HG02840 (cell line): Measurements from ENCODE around the gene RPSA.
"Not testable (repeated sequence)": the region's sequence is repeated elsewhere in the genome, so short reads cannot be mapped to it uniquely, and the experiment has no call there.

ENCODE experiments used
- ATAC-seq: cut with Tn5 transposase; IDR thresholded peaks from one replicate; pipeline ENCODE4 v1.9.1; 2021; ENCODE audit warnings: mild to moderate bottlenecking, moderate library complexity, moderate number of reproducible peaks; ENCODE audit not compliant: unreplicated experiment, low FRiP score

RPSA gene

DNA sequence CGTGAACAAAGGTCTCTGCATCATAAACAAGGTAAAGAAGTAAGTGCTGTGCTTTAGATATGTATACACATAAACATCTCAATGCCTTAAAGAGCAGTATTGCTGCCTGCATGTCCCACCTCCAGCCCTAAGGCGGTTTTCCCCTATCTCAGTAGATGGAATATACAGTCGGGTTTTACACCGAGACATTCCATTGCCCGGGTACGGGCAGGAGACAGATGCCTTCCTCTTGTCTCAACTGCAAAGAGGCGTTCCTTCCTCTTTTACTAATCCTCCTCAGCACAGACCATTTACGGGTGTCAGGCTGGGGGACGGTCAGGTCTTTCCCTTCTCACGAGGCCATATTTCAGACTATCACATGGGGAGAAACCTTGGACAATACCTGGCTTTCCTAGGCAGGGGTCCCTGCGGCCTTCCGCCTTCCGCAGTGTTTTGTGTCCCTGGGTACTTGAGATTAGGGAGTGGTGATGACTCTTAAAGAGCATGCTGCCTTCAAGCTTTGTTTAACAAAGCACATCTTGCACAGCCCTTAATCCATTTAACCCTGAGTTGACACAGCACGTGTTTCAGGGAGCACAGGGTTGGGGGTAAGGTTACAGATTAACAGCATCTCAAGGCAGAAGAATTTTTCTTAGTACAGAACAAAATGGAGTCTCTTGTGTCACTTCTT, 12.2 kb downstream of the RPSA start:
- ATAC-seq, result not testable (repeated sequence)

DNA sequence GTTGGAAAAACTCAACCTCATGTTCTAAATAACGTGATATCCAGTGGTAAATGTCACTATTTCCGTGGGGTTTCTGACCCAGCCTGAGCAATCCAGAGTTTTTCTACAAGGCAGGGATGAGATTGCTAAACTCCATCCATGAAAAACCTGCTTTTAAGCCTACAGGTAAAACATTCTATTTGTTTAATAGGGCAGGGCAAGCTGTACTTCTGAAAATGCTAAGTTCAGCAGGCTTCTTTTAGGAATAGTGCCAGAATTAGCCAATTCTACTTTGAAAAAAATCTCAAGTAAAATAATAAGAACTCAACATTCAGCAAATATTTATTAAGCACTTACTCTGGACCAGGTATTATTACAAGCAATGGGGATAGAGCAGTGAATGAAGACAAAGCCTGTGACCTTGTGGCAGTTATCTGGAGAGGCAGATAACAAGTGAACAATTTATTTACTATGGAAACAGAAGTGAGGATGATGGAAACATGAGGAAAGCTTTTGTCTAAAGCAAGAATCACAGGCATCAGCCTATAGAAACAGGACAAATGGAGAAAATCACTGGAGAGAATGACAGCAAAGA, 13.3 kb downstream of the RPSA start:
- ATAC-seq, result no peak

DNA sequence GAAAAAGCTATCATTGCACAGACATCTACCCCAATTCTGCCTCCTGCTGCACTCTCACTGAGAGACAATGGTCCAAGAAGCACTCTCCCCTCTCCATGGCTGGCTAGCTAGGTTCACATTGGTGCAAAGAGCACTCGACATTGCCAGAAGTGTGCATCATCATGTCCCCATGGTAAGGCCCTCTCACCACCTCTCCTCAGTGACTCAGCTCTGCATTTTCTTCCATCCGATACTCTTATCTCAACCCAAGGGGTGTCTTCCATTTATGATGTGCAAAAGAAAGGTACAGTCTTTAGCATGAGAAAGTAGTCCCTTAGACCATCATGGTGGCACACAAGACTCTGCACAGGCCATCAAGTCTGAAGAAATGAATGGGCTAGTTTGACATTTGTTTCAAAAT, 14.0 kb downstream of the RPSA start:
- no peak for ATAC-seq

DNA sequence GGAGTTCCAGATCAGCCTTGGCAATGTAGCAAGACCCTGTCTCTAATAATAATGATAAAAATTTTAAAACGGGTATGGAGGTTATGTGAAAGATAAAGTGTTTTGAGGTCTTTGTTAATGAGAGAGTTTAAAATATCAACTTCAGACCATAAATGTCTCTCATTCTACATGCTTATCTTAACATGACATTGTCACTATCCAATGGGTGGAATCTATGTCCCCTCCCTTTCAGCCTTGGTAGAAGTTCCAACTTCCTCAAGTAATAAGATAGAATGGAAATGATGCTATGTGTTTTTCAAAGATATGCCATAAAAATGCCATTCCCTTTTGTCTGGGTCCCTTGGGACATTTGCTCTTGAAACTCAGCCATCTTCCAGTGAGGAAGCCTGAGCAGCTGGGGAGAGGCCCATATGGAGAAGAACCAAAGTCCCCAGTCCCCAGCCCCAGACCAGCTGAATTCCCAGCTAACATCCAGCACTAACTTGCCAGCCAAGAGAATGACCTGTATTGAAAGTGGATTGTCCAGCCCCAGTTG, 17.0 kb downstream of the RPSA start:
- no peak for ATAC-seq

DNA sequence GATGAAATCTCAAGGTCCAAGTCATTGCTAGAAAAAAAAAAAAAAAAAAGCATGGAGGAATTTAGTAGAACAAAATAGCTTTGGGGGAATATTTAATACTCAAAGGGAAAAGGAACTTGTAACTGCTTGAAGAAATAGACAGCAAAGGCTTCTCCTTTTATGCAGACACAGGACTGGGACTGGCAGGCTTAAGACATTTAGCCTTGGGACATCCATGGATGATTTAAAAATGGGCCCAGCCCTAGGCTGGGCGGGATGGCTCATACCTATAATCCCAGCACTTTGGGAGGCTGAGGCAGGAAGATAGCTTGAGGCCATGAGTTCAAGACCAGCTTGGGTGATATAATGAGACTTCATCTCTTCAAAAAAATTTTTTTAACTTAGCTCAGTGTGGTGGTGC, 19.8 kb downstream of the RPSA start:
- no peak for ATAC-seq

DNA sequence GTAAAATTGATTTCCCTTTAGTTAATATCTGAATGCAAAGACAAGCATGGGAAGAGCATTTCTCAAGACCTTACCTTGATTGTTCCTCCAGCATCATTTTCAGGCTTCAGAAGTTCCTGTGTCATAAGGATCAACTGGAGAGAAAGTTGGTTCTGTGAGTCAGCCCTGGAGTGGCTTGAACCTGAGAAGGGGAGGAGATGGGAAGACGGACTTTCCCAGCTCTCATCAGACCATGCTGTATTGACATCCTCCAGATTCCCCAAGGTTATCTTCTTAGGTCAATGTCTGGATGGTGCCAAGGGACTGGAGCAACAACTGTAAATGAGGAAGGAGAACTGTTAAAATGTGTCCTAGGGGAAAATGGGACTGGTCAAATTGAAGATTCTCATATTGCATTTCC, 21.0 kb downstream of the RPSA start:
- no peak for ATAC-seq

DNA sequence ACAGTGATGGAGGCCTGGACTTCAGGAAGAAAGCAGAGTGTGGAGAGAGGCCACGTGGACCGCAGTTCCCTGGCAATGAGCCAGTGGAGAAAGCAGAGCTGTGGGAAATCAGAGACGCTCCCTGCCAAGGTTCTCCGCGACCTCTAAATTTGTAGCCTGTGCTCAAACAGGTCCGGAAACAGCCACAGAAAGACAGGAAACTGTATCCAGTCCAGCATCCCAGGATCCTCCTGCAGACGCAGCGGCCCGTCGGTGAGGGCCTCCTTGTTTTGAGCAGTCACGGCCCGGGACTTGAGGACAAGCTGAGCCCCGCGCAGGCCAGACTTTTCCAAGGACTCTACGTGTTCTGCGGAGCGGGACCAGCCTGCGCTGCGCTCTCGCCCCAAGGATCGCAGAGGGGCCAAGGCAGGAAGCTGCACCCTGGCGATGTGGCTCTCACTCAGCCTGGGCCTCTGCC, 22.3 kb downstream of the RPSA start:
- ATAC-seq, result no peak

DNA sequence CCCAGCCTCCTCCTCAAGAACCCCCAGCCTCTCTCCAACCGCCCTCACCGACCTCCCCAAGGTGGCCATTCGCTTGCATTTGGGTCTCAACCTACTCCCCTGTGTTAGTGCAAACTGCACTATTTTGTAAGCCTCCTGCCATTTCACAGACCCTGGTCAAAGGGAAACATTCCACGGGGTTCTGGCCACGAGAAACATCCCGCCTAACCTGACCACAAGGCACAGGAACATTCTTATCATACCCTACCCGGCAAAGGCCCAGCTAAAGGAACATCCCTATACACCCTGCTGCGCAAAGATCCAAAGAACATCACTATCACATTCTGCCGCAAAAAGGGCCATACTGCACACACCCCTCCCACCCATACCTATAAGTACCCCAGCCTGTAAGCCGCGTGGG, 22.9 kb downstream of the RPSA start:
- ATAC-seq, result no peak

DNA sequence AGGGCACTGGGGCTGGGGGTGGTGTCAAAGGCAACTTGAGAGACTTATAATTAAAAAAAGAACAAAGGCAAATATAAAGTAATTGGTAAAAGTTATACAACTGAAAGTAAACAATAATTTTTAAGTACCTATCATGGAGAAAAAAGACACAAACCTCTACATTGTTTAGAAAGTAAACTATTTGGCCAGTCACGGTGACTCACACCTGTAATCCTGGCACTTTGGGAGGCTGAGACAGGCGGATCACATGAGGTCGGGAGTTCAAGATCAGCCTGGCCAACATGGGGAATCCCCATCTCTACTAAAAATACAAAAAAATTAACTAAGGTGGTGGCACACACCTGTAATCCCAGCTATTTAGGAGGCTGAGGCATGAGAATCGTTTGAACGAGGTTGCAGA, 25.8 kb downstream of the RPSA start:
- no peak for ATAC-seq

DNA sequence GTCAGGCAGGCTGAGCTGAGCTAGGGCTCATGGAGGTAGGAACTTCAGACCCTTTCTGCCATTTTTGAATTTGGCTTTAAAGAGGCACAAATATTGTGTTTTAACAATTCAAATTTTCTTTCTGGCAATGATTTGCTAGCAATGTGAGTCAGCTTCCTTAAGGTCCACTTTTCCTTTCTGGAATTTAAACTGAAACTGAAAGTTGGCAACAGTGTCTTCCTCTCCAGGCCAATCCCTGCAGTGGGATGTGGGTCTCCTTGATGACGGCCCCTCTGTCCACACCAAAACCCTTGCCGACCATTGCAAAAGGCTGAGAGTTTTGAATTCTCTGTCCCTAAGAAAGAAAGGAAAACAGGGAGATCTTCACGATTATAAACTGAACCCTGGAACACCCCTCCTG, 27.1 kb downstream of the RPSA start:
- ATAC-seq, result no peak

DNA sequence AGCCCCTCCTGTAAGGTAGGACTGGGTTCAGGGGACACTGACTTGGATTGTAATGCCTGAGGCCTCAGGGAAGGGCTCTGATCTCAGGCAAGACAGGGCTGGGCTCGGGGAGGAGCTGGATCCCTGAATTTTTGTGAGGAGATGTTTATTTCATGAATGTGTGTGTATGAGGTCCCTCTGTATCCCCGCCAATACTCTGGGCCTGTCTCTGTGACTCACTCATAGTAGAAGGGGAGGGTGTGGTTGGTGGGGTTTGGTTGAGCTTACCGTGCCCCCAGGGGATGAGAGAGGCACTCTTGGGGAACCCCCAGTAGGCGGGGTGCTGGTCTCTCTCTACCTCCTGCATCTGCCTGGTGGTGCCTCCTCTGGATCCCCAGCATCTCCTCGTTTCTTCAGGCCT, 28.1 kb downstream of the RPSA start:
- no peak for ATAC-seq

DNA sequence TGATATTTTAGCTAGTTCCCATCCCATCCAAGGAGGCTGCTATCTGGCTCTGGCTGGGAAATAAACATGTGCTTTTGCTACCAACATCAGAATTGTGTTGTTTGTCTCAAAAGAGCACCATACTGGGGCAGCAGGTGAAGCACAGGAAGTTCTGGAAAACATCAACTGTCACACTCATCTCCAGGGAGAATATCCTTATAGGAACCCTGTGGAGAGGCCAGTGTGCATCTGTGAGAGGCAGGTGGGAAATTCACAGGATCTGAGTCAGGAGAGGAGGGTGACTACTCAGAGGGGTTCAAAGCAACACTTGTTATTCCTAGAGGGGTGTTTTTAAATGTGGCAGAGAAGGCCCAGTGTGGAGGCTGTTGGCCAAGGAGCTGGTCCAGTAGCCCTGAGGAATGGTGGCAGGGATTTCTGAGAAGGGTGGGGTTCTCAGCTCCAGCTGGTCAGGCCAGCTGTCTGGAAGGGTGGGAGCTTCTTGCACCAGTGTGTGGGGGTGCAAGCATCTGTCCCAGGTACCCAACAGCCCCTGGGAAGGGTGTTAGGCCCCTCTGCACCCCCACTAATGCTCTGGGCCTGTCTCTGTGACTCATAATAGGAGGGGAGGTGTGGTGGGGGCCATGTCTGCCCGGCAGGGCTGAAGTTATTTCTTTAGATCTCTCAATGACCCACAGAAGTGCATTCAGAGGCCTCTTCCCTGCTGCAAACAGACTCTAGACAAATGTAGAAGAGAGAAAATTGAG, 28.7 kb downstream of the RPSA start:
- no peak for ATAC-seq

DNA sequence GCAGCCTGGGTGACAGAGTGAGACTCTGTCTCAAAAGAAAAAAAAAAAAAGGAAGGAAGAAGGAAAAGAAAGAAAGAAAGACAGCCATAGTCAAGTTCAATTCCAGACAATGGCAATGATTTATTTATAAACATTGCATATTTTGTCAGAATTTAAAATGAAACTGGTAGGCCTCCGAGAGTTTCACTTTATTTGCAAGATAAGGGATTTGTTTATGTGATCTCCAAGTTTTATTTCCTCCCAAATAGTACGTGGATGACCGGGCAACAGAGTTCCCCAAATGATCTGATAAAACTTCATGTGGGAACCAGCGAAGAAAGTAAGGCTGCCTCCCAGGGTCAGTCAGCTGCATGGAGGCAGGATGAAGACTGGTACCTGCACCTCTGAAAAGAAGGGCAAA, 32.4 kb downstream of the RPSA start:
- ATAC-seq, result no peak

DNA sequence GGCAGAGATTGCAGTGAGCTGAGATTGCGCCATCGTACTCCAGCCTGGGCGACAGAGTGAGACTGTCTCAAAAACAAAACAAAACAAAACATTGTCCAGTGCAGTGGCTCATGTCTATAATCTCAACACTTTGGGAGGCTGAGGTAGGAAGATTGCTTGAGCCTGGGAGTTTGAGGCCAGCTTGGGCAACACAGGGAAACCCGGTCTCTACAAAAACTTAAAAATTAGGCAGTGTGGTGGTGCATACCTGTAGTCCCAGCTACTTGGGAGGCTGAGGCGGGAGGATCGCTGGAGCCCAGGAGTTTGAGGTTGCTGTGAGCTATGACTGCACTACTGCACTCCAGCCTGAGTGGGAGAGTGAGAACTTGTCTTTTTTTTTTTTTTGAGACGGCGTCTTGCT, 33.8 kb downstream of the RPSA start:
- no peak for ATAC-seq

DNA sequence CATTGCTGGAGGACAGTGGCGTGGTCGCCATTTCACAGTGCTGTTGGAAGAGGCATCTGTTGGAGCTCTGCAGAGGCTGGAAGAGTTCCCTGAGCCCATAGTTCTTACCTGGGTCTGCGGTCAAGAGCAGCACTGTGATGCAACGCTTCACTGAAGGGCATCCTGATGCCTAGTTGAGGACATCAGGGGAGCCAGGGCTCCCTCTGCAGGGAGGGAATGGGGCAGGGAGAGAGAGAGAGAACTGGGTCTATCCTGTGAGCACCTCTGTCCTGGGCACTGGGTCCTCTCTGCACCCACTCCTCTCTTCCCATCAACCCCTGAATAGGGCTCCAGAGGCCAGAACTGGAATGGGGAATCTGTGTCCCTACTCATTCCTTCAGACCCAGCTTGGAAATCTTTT, 37.0 kb downstream of the RPSA start:
- no peak for ATAC-seq

DNA sequence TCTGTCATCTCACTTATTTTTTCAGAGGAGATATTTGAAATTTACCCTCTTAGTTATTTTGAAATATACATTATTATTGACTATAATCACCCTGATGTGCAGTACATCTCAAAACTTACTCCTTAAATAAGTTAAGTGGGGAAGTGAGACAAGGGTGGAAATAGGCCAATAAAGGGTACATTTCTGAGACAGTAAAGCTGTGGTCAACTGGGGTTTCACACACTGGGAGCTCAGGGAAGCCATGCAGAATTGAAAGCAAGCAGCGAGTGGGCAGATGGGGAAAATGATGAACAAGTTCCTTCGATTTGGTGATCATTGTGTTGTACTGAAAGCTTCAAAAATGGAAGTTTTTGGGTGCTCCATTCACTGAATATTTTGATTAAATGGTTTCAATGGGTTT, 39.4 kb downstream of the RPSA start:
- no peak for ATAC-seq

DNA sequence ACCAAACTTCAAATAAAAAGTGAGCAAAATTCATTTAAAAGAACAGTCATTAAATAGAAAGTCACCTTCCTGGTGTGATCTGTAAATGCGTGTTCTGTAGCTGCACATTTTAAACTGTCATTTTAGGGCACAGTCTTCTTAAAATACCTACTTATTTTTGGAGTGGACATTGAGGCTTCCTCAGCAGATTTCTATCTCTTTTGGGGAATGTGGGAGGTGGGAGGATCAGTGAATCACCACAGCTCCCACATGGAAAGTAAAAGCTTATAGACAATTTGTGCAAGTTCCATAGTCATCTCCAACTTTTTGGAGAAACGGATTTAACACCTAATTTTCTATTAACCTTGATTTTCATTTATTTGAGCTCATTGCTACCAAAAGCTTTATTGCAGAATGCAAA, 39.9 kb downstream of the RPSA start:
- ATAC-seq, result no peak

DNA sequence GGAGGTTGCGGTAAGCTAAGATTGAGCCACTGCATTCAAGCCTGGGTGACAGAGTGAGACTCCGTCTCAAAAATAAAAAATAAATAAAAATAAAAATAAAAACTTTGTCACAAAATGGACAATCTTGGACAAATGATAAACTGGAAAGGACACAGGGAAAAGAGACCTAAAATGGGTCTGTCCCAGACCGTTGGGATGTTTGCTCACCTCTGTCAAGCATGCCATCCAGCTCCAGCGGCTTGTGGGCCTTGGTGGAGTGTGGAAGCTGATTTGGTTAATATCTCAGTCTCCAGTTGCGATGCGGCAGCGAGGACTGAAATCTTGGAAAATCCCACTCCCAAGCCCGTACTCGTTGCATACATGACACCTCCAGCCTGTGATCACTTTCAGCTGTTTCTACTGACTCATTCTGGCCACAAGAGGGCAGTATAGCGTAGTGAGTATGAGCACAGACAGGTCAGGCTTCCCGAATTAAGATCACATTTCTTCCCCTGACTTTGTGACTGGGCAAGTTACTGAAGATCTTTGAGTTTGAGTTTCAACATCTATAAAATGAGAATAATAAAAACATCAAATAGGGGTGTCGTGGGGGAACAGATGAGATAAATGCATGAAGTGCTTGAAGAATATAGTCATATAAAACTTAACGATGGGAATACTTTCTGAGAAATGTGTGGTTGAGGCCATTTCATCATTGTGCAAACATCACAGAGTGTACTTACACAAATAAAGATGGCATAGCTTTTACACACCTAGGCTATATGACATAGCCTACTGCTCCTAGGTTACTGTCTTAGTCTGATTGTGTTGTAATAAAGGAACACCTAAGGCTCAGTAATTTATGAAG, 41.3 kb downstream of the RPSA start:
- ATAC-seq, result peak; percentile 69

DNA sequence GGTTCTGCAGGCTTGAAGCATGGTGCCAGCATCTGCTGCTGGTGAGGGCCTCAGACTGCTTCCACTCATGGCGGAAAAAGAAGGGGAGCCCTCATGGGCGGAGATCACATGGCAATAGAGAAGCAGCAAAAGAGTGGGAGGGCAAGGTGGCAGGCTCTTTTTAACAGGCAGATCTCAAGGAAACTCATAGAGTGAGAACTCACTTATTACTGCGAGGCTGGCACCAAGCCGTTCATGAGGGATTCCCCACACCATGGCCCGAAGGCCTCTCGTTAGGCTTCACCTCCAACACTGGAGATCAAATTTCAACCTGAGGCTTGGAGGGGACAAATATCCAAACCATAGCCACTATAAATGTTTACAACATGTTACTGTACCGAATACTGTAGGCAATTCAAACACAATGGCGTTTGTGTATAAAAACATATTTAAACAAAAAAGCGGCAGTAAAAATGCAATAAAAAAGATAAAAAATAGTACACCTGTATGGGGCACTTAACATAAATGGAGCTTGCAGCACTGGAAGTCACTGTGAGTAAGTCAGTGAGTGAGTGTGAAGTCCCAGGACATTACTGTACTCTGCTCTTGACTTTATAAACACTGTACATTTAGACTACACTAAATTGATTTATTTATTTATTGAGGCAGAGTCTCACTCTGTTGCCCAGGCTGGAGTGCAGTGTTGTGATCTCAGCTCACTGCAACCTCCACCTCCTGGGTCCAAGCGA, 42.1 kb downstream of the RPSA start:
- no peak for ATAC-seq

DNA sequence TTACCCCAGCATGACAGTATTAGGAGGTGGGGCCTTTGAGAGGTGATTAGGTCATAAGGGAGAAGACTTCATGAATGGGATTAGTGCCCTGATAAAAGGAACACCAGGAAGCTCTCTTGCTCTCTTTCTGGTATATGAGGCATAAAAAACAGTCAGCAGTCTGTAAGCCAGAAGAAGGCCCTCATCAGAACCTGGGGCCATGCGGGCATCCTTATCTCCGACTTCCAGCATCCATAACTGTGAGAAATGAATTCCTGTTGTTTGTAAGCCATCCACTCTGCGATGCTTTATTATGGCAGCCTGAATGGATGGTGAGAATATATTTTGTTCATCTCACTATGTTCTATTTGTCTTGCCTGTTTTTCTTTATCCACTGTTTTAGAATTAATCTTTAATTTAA, 43.3 kb downstream of the RPSA start:
- ATAC-seq, result no peak
